Stimulated activated CD4-positive, alpha-beta T cell treated with anti-CD3 and anti-CD28 coated beads, TNF-alpha, amount 100 ng/mL, for 4 hours (primary cell): Measurements from ENCODE around the gene TMEM116.
"Not testable (repeated sequence)": the region's sequence is repeated elsewhere in the genome, so short reads cannot be mapped to it uniquely, and the experiment has no call there.

Experiments
- DNase-seq, 3 experiments: peaks; one replicate each; pipeline ENCODE4 v3.0.0-alpha.2; 2020; ENCODE audit warnings: low read depth in 3 of 3

The TMEM116 gene

DNA sequence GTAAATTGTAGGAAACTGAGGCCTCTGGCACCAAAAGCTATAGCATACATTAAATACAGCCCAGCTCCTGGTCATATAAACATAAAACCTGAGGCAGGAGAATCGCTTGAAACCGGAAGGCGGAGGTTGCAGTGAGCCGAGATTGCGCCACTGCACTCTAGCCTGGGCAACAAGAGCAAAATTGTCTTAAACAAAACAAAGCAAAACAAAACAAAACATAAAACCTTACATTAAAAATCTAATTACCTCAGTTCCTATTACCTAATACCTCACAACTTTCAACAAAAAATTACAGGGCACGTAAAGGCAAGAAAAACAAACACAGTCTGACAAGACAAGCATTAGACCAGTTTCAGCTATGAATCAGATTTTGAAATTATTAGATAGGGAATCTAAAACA is 36.7 kb downstream of the TMEM116 start:
- DNase-seq, result no peak

DNA sequence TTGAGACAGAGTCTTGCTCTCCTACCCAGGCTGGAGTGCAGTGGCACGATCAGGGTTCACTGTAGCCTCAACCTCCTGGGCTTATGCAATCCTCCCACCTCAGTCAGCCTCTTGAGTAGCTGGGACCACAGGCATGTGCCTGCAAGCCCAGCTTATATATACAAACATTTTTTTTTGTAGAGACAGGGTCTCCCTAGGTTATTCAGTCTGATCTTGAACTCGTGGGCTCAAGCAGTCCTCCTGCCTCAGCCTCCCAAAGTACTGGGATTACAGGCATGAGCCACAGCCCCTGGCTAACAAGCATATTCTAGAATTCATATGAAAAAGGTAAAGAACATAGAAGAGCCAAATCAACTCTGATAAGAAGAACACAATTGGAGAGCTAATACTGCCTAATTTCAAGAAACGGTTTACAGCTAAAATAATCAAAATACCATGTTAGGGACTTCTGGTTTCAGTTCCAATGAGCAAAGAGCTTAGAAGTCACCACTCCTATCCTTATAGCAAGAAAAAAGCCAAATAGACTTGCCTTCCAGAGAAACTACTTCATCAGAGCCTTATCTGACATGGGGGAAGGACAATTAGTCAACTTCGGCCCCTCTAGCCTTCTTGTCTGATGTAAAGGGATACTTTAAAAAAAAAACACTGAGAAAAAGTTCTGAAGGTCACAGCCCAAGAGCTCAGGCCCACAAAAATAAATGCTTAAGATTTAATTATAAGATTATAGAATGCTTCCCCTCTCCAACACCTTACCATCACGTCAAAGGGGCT is 37.6 kb downstream of the TMEM116 start:
- no peak for DNase-seq

DNA sequence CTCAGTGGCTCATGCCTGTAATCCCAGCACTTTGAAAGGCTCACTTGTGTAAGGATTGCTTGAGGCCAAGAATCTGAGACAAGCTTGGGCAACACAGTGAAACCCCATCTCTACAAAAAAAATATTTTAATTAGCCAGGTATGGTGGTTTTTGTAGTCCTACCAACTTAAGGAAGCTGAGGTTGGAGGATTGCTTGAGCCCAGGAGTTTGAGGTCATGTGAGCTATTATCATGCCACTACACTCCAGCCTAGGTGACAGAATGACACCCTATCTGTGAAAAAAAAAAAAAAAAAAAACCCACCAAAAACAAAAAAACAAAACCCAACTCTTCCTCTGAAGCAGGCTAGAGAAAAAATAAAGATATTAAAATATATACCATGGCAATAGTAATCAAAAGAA is 41.2 kb downstream of the TMEM116 start:
- no peak for DNase-seq

DNA sequence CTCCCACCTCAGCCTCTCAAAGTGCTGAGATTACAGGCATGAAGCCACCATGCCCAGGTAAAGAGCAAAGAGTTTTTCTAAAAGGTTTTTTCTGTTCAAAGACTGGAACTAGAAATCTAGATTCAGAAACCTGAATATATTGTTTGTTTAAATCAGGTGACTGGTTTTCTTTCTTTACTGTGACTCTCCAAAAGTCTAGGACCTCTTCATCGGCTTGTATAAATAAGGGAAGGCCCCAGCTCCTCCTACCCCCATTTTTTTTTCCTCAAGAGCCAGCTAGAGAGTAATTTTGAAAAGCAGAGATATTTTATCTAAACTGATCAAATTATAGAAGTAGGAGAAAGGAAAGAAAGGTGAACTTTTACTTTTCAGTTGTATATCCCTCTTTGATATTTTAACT is 48.0 kb downstream of the TMEM116 start:
- DNase-seq, result no peak

DNA sequence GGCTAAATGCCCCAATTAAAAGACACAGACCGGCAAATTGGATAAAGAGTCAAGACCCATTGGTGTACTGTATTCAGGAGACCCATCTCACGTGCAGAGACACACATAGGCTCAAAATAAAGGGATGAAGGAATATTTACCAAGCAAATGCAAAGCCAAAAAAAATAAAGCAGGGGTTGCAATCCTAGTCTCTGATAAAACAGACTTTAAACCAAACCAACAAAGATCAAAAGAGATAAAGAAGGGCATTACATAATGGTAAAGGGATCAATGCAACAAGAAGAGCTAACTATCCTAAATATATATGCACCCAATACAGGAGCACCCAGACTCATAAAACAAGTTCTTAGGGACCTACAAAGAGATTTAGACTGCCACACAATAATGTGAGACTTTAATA is 53.4 kb downstream of the TMEM116 start:
- not testable (repeated sequence) for DNase-seq

DNA sequence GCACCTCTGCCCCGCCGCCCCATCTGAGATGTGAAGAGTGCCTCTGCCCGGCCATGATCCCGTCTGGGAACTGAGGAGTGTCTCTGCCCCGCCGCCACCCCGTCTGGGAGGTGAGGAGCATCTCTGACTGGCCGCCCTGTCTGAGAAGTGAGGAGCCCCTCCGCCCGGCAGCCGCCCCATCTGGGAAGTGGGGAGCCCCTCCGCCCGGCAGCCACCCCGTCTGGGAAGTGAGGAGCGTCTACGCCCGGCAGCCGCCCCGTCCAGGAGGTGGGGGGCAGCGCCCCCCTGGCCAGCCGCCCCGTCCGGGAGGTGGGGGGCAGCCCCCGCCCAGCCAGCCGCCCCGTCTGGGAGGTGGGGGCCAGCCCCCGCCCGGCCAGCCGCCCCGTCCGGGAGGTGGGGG is 55.7 kb downstream of the TMEM116 start:
- DNase-seq, result not testable (repeated sequence)

DNA sequence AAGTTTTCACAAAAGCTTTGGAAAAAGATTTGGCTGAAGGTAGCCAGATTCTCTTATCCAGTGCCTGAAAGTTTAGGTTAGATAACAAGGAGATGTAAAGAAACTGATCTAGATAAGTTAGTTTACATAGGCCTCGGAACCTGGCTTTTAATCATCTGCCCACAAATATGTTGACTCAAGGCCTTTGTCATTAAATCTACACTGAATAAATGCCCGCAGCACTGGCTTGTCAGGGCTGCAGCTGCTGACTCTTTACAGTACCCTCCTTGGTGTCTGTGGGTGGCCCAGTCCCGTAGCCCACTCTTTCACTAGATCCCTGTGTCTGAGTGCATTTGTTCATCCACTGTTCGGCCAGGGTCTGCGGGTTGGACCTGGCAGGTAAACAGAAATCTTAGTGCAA is 58.0 kb downstream of the TMEM116 start:
- DNase-seq, result no peak

DNA sequence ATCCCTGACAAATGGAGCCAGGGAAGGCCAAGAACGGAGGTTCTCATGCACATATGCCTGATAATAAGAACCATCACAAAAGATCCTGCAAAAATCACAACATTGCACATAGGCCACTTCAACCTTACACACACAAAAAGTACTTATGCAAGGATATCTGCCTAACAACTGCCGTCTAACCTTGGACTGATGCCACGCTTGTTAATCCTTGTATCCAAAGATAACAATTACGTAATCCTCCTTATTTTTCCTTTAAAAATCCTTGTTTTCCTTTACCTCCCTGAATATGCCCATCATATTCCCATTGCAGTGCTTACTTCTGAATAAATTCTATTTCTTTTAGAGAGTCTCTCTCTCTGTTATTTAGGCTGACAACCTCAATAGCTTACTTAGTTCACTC is 59.5 kb downstream of the TMEM116 start:
- DNase-seq, result no peak

DNA sequence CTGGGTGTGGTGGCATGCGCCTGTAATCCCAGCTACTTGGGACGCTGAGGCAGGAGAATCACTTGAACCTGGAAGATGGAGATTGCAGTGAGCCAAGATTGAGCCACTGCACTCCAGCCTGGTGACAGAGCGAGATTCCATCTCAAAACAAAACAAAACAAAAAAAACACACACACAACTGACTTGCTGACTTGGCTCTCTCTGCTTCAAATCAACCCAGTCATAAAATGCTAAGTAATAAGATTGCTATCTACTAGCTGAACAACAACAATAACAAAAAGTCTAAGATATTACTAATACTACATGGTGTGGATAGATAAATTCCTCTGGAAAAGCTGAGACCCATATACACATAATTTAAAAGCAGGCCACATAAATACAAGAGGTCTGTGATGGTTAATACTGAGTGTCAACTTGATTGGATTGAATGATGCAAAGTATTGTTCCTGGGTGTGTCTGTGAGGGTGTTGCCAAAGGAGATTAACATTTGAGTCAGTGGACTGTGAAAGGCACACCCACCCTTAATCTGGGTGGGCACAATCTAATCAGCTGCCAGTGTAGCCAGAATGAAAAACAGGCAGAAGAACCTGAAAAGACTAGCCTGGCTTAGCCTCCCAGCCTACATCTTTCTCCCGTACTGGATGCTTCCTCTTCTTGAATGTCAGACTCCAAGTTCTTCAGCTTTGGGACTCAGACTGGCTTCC is 60.7 kb downstream of the TMEM116 start:
- not testable (repeated sequence) for DNase-seq

DNA sequence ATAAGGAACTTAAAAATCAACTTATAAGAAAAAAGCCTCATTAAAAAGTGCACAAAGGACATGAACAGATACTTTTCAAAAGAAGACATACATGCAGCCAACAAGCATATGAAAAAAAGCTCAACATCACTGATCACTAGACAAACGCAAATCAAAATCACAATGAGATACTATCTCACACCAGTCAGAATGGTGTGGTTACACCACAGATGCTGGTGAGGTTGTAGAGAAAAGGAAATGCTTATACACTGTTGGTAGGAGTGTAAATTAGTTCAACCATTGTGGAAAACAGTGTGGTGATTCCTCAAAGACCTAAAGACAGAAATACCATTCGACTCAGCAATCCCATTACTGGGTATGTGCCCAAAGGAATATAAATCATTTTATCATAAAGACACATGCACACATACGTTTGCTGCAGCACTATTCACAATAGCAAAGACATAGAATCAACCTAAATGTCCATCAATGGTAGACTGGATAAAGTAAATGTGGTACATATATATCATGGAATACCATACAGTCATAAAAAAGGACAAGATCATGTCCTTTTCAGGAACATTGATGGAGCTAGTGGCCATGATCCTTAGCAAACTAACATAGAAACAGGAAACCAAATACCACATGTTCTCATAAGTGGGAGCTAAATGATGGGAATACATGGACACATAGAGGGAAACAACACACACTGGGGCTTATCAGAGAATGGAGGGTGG is 61.8 kb downstream of the TMEM116 start:
- not testable (repeated sequence) for DNase-seq

DNA sequence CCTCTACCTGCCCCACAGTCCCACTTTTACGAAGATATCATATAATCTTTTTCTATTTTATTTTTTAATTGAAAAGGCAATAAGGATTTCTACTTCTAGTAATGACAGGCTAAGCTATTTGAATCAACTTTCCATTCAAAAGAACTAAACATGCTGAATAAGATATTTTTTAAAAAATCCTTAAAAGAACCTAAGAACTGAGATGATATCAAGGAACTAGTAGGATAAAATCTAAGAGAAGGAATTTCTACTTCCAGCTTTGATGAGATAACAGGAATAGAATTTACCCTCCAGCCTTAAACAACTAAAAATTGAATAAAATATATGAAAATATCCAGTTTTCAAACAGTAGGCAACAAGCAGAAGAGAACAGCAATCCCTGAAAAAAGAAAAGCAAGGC is 69.0 kb downstream of the TMEM116 start:
- no peak for DNase-seq

DNA sequence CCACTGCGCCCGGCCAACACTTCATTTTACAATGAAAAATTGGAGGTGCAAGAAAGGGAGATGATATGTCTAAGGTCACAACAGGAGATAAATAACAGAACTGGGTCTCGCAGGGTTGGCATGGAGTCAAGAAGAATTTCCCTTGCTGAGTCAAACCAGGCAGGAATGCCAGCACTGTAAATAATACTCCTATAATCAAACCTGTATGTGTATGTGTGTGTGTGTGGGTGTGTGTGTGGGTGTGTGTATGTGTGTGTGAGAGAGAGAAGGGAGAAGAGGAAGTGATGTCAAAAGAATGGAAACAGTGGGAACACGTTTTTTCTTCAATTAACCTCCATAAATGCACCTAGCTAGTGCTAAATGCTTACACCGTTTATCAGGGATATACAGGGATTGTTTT is 70.4 kb downstream of the TMEM116 start:
- peak in 1 of 3 experiments; percentile 5 for DNase-seq

DNA sequence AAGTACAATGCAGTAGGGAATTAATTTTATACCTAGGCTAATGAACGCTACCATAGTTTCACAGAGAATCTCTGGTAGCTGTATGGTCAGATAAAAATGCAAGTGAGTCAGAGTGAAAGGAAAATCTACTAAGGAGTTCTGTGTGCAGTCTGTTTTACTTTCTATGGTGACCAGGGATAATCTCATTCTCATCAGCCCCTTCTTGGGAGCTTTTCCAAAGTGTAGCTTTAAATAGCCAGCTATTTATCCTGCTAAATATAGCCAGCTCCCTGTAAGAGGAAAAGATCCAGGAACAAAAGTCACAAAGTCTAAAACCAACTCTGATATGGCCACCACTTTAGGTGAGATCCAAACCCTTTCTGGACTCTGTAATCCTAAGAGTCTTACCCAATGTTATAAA is 75.5 kb downstream of the TMEM116 start:
- DNase-seq, result no peak

DNA sequence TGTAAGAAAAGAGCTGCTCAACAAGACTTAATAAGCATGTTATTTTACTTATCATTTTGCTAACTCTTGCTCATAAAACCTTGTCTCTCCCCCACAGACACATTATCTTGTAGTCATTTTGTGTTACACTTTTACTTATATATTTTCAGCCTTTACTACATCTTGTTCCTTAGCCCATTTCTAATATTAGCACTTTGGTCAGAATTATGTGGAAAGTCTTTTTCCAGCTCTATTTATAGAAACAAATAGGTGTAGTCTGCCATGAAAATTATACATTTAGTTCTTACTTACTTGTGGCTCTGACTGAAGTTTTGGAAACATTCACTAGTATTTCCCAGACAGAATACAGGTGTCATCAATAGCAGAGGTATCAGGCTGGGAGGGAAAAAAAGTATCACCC is 76.1 kb downstream of the TMEM116 start:
- DNase-seq, result no peak

DNA sequence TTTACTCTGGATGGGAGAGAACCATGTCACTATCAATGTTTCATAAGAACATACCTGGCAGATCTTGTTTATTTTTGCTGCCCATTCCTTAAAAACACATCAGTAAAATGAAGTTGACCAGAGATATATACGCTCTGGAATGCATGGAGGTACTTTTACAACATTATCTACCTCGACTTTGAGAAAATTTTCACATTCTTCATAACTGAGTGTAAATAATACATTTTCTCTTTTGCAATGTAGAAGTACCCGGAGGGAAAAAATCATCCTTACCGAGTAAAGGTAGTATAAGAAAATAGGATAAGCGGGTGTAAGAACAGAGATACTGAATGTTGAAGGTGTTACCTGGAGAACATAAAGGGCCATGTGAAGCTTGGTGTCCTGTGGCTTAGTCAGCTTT is 80.7 kb downstream of the TMEM116 start:
- no peak for DNase-seq

DNA sequence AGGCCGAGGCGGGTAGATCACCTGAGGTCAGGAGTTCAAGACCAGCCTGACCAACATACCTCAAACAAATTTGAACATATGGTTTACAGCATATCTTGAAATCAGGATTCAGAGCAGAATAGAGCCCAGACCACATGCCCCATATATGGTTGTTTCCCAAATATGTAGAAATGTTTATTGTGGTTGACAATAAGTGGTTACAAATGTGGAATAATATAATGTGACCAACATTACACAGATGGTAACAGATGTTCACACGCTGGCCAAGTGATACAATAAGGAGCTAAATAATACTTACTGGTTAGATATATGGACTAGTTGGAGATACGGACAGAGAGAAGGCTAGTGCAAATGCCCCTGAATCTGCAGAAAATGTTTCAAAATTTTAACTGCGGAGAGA is 85.6 kb downstream of the TMEM116 start:
- no peak for DNase-seq

DNA sequence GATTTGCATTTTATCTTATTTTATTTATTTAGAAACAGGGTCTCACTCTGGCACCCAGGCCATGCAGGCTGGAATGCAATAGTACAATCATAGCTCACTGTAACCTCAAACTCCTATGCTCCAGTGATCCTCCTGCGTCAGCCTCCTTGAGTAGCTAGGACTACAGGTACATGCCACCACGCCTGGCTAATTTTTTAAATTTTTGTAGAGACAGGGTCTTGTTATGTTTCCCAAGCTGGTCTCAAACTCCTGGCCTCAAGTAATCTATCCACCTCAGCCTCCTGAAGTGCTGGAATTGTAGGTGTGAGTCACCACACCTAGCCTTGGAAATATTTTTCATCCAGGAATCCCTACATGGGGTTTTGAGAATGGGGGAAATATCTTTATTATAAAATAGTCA is 86.3 kb downstream of the TMEM116 start:
- DNase-seq, result no peak

DNA sequence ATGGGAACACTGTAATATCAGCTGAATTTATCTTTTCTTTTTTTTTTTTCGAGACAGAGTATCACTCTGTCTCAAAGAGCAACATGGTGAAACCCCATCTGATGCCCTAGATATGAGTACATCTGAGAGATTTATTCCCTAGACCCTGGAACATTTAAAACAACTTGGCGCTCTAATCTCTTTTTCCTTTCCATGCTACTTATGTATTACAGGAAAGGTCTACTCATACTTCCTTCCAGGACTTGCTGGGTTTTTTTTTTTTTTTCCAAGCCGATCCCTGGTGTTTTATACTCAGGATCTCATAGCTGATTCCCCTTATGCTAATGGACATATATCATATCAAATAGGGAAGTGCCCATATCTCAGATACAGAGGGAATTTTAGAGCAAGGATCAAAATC is 87.8 kb downstream of the TMEM116 start:
- no peak for DNase-seq

DNA sequence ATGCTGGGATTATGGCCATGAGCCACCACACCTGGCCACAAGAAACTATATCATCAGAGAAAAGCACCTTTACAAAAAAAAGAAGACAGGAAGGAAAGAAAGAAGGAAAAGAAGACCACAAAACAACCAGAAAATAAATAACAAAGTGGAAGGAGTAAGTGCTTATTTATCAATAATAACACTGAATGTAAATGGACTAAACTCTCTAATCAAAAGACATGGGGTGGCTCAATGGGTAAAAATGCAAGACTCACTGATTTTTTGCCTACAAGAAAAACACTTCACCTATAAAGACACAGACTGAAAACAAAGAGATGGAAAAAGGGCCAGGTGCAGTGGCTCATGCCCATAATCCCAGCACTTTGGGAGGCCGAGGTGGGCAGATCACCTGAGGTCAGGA is 105.2 kb downstream of the TMEM116 start:
- DNase-seq, result no peak

DNA sequence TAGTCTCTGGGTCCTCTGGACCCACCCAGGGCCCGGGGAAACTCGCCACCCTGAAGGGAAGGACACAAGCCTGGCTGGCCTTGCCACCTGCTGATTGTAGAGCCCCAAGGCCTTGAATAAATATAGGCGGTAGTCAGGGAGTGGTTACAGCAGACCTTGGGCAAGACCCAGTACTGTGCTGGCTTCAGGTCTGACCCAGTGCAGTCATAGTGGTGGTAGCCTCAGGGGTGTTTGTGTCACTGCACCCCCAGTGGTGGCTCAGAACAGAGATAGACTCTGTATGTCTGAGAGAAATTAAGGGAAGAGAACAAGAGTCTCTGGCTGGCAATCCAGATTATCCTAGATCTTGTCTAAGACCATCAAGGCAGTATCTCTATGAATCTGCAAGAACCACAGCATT is 107.5 kb downstream of the TMEM116 start:
- no peak for DNase-seq

DNA sequence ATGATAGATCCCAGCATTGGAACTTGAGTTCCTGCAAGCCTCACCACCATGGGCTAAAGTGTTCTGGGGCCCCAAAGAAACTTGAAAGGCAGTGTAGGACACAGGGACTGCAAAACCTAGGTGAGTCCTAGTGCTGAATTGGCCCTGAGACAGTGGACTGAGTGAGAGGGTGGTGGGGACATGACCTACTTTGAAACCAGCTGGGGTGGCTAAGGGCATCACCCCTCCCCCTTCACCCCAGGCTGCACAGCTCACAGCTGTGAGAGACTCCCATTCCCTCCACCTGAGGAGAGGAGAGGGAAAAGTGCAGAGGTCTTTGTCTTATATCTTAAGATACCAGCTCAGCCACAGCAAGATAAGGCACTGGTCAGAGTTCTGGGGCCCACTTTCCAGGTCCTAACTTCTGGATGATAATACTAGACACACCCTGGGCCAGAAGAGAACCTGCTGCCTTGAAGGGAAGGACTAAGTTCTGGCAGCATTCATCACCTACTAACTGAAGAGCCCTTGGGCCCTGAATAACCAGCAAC is 108.5 kb downstream of the TMEM116 start:
- no peak for DNase-seq

DNA sequence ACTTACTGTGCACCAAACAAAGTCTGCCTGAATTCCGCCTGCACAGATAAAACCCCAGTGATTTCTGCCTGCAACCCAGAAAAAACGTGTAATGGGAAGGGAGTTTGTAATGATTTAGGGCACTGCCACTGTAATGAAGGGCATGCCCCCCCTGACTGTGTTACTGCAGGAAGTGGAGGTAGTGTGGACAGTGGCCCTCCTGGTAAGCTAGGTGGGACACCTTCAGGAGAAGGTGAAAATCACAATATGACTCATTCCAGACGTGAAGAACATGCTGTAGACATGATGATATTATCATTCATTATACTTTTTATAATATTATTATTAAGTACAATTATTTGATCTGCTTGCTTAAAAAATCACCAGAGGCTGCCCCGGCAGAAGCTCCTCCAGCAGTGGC is 111.8 kb downstream of the TMEM116 start:
- DNase-seq, result no peak

DNA sequence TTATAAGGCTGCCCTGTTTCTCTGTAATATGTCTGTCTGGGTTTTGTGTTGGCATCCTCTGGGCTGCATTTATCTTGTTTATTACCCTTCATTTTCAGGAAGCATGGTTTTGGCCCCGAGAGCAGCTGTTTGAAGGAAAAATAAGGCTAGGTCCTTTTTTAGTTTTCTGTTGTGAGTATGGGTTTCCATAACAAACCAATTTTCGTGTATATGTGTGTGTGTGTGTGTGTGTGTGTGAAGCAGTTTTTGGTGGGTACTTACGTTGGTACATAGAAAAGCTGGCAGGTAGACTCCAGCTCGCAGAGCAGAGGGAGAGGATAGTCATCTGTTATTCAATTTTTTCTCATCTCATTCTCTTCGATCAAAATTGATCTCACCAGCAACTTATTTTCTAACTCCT is 118.4 kb downstream of the TMEM116 start:
- DNase-seq, result no peak
